Measurements from ENCODE around the gene FSIP1. TPM values are rescaled to one million over a fixed set of nuclear protein-coding genes. Genes with fewer than 3 reads are reported as not detected.

The FSIP1 gene
- total RNA-seq, 4 donors from 2014 or later = 0.17 TPM; not detected in 3

DNA sequence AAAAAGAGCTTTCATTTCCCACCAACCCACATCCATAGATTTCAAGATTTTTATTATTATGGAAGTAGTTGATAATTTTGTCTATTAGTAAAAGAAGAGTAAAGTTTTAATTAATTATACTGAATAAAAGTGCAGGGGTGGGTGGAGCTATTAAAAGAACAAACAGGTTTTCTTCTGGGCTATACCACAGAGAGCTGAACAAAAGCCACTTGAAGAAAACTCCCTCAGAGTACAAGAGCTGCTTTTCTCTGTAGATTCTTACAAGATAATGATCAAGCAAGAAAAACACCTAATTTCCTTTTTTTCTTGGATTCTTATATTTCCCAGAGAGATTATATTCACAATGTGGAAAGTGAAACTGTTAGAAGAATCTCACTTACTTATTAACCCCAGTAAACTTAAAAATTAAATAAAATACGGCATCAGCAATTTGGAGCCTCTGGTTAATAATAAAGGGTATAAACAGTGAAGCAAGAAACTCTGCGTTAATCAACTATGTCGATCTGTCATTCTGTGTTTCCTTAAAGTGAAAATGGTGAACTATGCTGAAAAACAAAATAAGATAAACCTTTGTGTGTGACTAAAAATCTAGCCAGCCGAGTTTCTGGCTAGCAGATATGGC lies 116.9 kb downstream of the FSIP1 start:
- 55 to 70% methylated on average over 4 of the region's 4 CpGs for WGBS, 2 donors
- no peak for DNase-seq (ENCODE audit: low spot score in 2 of 2)
- intact Hi-C loops (cut with DNase I; ENCODE audit: low total_unique reads) = no loop called here
- H3K4me3 ChIP-seq (ENCODE audit: low read depth, poor library complexity, severe bottlenecking) = no peak overlapping the region
- TF ChIP-seq, protein P1, sequence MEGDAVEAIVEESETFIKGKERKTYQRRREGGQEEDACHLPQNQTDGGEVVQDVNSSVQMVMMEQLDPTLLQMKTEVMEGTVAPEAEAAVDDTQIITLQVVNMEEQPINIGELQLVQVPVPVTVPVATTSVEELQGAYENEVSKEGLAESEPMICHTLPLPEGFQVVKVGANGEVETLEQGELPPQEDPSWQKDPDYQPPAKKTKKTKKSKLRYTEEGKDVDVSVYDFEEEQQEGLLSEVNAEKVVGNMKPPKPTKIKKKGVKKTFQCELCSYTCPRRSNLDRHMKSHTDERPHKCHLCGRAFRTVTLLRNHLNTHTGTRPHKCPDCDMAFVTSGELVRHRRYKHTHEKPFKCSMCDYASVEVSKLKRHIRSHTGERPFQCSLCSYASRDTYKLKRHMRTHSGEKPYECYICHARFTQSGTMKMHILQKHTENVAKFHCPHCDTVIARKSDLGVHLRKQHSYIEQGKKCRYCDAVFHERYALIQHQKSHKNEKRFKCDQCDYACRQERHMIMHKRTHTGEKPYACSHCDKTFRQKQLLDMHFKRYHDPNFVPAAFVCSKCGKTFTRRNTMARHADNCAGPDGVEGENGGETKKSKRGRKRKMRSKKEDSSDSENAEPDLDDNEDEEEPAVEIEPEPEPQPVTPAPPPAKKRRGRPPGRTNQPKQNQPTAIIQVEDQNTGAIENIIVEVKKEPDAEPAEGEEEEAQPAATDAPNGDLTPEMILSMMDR (IDR thresholded peaks at IDR 0.05) = no peak
- TF ChIP-seq POLR2A (IDR thresholded peaks at IDR 0.05) = no peak

DNA sequence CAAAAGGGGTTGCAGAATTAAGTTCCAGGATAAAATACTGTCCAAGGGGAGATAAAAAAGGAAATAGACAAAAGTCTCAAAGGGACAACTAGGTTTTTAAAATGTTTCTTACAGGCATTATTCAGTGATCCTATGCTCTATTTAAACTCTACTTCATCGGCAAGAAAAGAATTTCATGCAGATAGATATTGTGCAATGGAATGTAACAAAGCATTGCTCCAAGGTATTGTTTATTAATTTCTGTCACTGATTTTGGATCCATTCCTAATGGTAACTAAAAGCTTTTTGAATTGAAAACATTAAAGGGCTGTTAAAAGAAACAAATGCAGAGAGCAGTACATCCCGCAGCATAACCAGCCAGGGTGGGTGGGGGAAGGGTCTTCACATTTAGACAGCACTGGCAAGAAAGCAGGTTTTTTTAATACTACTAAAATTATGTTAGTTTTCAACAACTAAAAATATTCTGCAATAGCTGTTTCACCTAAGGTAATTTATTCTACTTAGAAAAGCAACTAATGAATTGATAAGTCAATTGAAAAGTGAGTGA lies 118.9 kb downstream of the FSIP1 start:
- intact Hi-C loops (cut with DNase I; ENCODE audit: low total_unique reads) = no loop called here
- WGBS, 2 donors = 59 to 62% methylated on average over 2 of the region's 2 CpGs
- no peak overlapping the region for H3K4me3 ChIP-seq (ENCODE audit: low read depth, poor library complexity, severe bottlenecking)
- DNase-seq (ENCODE audit: low spot score in 2 of 2) = no peak
- TF ChIP-seq POLR2A (IDR thresholded peaks at IDR 0.05) = no peak
- TF ChIP-seq, protein P1 (IDR thresholded peaks at IDR 0.05) = no peak

GRCh38 chr15:39661776-39662175 lies 120.9 kb downstream of the FSIP1 start:
- intact Hi-C loops (cut with DNase I; ENCODE audit: low total_unique reads) = no loop called here
- H3K4me3 ChIP-seq (ENCODE audit: low read depth, poor library complexity, severe bottlenecking) = no peak overlapping the region
- TF ChIP-seq, protein P1 (IDR thresholded peaks at IDR 0.05) = no peak
- DNase-seq (ENCODE audit: low spot score in 2 of 2) = no peak

GRCh38 chr15:39658740-39659139 lies 123.9 kb downstream of the FSIP1 start:
- WGBS, 2 donors = 90 to 96% methylated on average over 3 of the region's 3 CpGs
- H3K4me3 ChIP-seq (ENCODE audit: low read depth, poor library complexity, severe bottlenecking) = no peak overlapping the region
- intact Hi-C loops (cut with DNase I; ENCODE audit: low total_unique reads) = no loop called here
- no peak for TF ChIP-seq POLR2A (IDR thresholded peaks at IDR 0.05)
- TF ChIP-seq, protein P1 (IDR thresholded peaks at IDR 0.05) = no peak
- no peak for DNase-seq (ENCODE audit: low spot score in 2 of 2)

DNA sequence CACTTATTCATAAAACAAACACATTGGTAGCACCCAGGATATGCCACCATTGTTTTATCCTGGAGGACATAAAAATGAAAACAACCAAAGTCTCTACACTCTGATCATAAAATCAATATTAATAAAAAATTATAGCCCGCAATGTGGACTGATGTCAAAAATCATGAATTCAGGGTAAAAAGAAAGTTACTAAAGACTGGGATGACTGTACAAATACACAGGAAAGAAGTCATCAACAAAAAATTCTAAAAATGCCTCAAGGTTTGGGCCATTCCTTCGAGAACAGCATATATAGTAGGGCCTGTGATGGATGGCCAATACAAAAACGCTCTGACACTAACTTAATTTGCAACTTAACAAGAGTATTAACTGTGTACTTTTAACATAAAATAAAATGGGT lies 125.0 kb downstream of the FSIP1 start:
- no peak overlapping the region for H3K4me3 ChIP-seq (ENCODE audit: low read depth, poor library complexity, severe bottlenecking)
- intact Hi-C loops (cut with DNase I; ENCODE audit: low total_unique reads) = no loop called here
- DNase-seq (ENCODE audit: low spot score in 2 of 2) = no peak
- whole genome bisulfite sequencing, 2 donors = 66 to 68% methylated on average over 3 of the region's 3 CpGs
- TF ChIP-seq, protein P1 (IDR thresholded peaks at IDR 0.05) = no peak
- no peak for TF ChIP-seq POLR2A (IDR thresholded peaks at IDR 0.05)

DNA sequence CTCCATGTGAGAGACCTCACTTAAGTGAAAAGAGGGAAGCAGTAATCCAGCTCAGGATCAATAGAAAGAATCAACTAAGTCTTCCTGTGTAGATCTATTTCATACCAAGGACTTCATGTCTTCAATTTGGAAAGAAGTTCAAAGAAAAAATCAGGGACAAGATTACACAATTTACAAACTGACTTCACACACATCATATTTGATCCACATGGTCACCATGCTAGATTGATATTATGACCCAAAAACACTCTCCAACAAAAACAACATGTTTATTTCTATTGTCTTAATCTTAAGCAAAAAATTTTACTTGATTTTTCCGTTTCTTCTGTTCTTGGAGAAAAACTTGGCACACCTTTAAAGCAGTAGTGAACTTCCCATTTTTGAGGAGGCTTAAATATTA lies 125.5 kb downstream of the FSIP1 start:
- DNase-seq (ENCODE audit: low spot score in 2 of 2) = no peak
- H3K4me3 ChIP-seq (ENCODE audit: low read depth, poor library complexity, severe bottlenecking) = no peak overlapping the region
- TF ChIP-seq, protein P1 (IDR thresholded peaks at IDR 0.05) = no peak
- no peak for TF ChIP-seq POLR2A (IDR thresholded peaks at IDR 0.05)
- 57 to 72% methylated on average over 1 of the region's 1 CpG for WGBS, 2 donors
- intact Hi-C loops (cut with DNase I; ENCODE audit: low total_unique reads) = no loop called here

Data from lower leg skin (tissue), 4 donors.